GM18507 (cell line): ENCODE measurements around the gene TMEM150C.

Experiments
- DNase-seq: peaks from one replicate; pipeline ENCODE4 v3.0.0; 2011; ENCODE audit warnings: low read depth; ENCODE audit not compliant: insufficient read length; ENCODE audit errors: extremely low spot score
- FAIRE-seq: peaks from 2 replicates; lab custom pipeline; 2011; peaks lifted over from hg19 to GRCh38; lab: Jason Lieb, UNC

Gene TMEM150C

GRCh38 chr4:82561786-82562563, at the start of gene TMEM150C:
Gene TMEM150C (minus strand): TSS chr4:82561988. CDS start chr4:82504657, 57,331 bp downstream.
- no peak for FAIRE-seq
- no peak for DNase-seq

- DNase-seq (no peak), FAIRE-seq (no peak)
These were observed 49.7 kb upstream of the TMEM150C start for GRCh38 chr4:82611527-82611926.

- FAIRE-seq = no peak
- no peak for DNase-seq
These were observed 48.3 kb upstream of the TMEM150C start for GRCh38 chr4:82610041-82610440.

GRCh38 chr4:82606622-82607021, 44.8 kb upstream of the TMEM150C start:
- FAIRE-seq (no peak), DNase-seq (no peak)

GRCh38 chr4:82604522-82604921, 42.7 kb upstream of the TMEM150C start:
- no peak for FAIRE-seq
- DNase-seq = no peak

GRCh38 chr4:82601242-82602015, 39.6 kb upstream of the TMEM150C start:
- FAIRE-seq (no peak), DNase-seq (no peak)

- no peak for DNase-seq
- no peak for FAIRE-seq
These were observed 37.5 kb upstream of the TMEM150C start for GRCh38 chr4:82599336-82599735.

GRCh38 chr4:82594456-82594855, 32.7 kb upstream of the TMEM150C start:
- DNase-seq (no peak), FAIRE-seq (no peak)

GRCh38 chr4:82593411-82593810, 31.6 kb upstream of the TMEM150C start:
- FAIRE-seq = no peak
- DNase-seq = no peak

GRCh38 chr4:82592639-82593038, 30.9 kb upstream of the TMEM150C start:
- FAIRE-seq = no peak
- no peak for DNase-seq

- no peak for FAIRE-seq
- DNase-seq = no peak
These were observed 29.8 kb upstream of the TMEM150C start for GRCh38 chr4:82591592-82591991.

GRCh38 chr4:82589756-82590155, 28.0 kb upstream of the TMEM150C start:
- FAIRE-seq (no peak), DNase-seq (no peak)

- FAIRE-seq (no peak), DNase-seq (no peak)
These were observed 27.0 kb upstream of the TMEM150C start for GRCh38 chr4:82588771-82589270.

- no peak for DNase-seq
- no peak for FAIRE-seq
These were observed 26.2 kb upstream of the TMEM150C start for GRCh38 chr4:82587826-82588540.

- FAIRE-seq (no peak), DNase-seq (no peak)
These were observed 24.1 kb upstream of the TMEM150C start for GRCh38 chr4:82585690-82586435.

- FAIRE-seq (no peak), DNase-seq (no peak)
These were observed 23.1 kb upstream of the TMEM150C start for GRCh38 chr4:82584931-82585330.

- no peak for DNase-seq
- no peak for FAIRE-seq
These were observed 22.3 kb upstream of the TMEM150C start for GRCh38 chr4:82583897-82584587.

- no peak for DNase-seq
- FAIRE-seq = no peak
These were observed 18.1 kb upstream of the TMEM150C start for GRCh38 chr4:82579932-82580331.

GRCh38 chr4:82578935-82579334, 17.1 kb upstream of the TMEM150C start:
- DNase-seq (no peak), FAIRE-seq (no peak)
